Activated B cell treated with CpG ODN at 0.5 μM for 24 hours (primary cell): ENCODE measurements around the gene MTMR2. TPM values are rescaled to one million over a fixed set of nuclear protein-coding genes. Genes with fewer than 3 reads are reported as not detected.
"Not testable (repeated sequence)": the region's sequence is repeated elsewhere in the genome, so short reads cannot be mapped to it uniquely, and the experiment has no call there.

ENCODE experiments used
- ATAC-seq: fragments of 200-7000 bp; cut with Tn5 transposase; one replicate; pipeline ENCODE4 v1.10.0; 2021; ENCODE audit warnings: low read depth, mild to moderate bottlenecking, moderate library complexity
- CTCF ChIA-PET: fragments of 350-600 bp; sonication (Branson Sonifier 250); formaldehyde crosslinking; loops from one replicate; lab custom pipeline; 2021; ENCODE audit warnings: antibody characterized with exemption; lab: Charles Lee
- POLR2A ChIA-PET: fragments of 350-600 bp; sonication (Branson Sonifier 250); formaldehyde crosslinking; loops from one replicate; lab custom pipeline; 2021; ENCODE audit warnings: antibody characterized with exemption; lab: Charles Lee
- DNase-seq: peaks from one replicate; pipeline ENCODE4 v3.0.0; 2022
- H3K27ac Mint-ChIP-seq: one replicate; pipeline ENCODE4 v1.8.0; 2020; ENCODE audit warnings: mixed read lengths
- H3K27me3 Mint-ChIP-seq: one replicate; pipeline ENCODE4 v1.8.0; 2021; ENCODE audit warnings: mixed read lengths
- H3K36me3 Mint-ChIP-seq: one replicate; pipeline ENCODE4 v1.8.0; 2021; ENCODE audit warnings: low read depth, mixed read lengths
- H3K4me1 Mint-ChIP-seq: one replicate; pipeline ENCODE4 v1.8.0; 2021; ENCODE audit warnings: mixed read lengths
- H3K4me3 Mint-ChIP-seq: one replicate; pipeline ENCODE4 v1.8.0; 2020; ENCODE audit warnings: mild to moderate bottlenecking, mixed read lengths
- H3K9me3 Mint-ChIP-seq: one replicate; pipeline ENCODE4 v1.8.0; 2020; ENCODE audit warnings: mixed read lengths
- intact Hi-C: fragments of 100-400 bp; cut with micrococcal nuclease; formaldehyde crosslinking; loops from one replicate; pipeline ENCODE4 v1.15.1; 2024
- total RNA-seq: library from RNA; stranded (reverse); gene quantifications from 2 replicates; pipeline ENCODE4 v1.2.3, GENCODE V29; 2022
- TF ChIP-seq, protein P1 (sequence below): fragments of 200-600 bp; IDR thresholded peaks from one replicate; pipeline ENCODE4 v1.8.0; 2022; ENCODE audit warnings: antibody characterized with exemption, mild to moderate bottlenecking

MTMR2 gene
- total RNA-seq, 1 donor from 2014 or later = 22.6 TPM

GRCh38 chr11:95884802-95885201, 39.1 kb downstream of the MTMR2 start:
- DNase-seq = no peak
- intact Hi-C loops = no loop called here
- ChIA-PET CTCF (no interaction called here), POLR2A (no interaction called here)
- peaks cover 38% of the 10 kb centered on the region for H3K36me3 Mint-ChIP-seq
- no peak overlapping the region for H3K27ac Mint-ChIP-seq
- no peaks in the 10 kb centered on the region for H3K4me1 Mint-ChIP-seq
- ATAC-seq = no peak
- no peak overlapping the region for H3K4me3 Mint-ChIP-seq
- H3K9me3 Mint-ChIP-seq = no peaks in the 10 kb centered on the region
- TF ChIP-seq, protein P1, sequence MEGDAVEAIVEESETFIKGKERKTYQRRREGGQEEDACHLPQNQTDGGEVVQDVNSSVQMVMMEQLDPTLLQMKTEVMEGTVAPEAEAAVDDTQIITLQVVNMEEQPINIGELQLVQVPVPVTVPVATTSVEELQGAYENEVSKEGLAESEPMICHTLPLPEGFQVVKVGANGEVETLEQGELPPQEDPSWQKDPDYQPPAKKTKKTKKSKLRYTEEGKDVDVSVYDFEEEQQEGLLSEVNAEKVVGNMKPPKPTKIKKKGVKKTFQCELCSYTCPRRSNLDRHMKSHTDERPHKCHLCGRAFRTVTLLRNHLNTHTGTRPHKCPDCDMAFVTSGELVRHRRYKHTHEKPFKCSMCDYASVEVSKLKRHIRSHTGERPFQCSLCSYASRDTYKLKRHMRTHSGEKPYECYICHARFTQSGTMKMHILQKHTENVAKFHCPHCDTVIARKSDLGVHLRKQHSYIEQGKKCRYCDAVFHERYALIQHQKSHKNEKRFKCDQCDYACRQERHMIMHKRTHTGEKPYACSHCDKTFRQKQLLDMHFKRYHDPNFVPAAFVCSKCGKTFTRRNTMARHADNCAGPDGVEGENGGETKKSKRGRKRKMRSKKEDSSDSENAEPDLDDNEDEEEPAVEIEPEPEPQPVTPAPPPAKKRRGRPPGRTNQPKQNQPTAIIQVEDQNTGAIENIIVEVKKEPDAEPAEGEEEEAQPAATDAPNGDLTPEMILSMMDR = no peak
- H3K27me3 Mint-ChIP-seq = no peaks in the 10 kb centered on the region

DNA sequence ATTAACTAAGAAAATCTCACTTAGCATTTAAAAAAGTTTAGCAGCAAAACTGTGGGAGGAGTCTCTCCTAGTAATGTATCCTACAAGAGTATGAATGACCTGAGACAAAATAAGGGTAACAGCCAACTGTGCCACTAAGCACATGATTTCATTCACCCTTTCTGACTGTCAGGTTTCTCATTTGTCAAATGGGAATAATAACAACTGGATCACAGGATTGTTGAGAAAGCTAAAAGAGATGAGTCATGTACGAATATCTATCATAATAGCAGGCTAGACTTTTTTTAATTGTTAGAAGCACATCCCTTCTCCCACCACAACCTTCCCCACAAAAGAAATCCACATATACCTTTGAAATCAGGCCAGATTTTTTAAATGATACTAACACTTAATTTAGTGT, 39.5 kb downstream of the MTMR2 start:
- no peaks in the 10 kb centered on the region for H3K9me3 Mint-ChIP-seq
- peaks cover 39% of the 10 kb centered on the region for H3K36me3 Mint-ChIP-seq
- CTCF ChIA-PET = no interaction called here
- intact Hi-C loops = no loop called here
- H3K4me3 Mint-ChIP-seq = no peak overlapping the region
- POLR2A ChIA-PET = no interaction called here
- H3K4me1 Mint-ChIP-seq = no peaks in the 10 kb centered on the region
- no peaks in the 10 kb centered on the region for H3K27me3 Mint-ChIP-seq
- ATAC-seq (no peak), DNase-seq (no peak)
- TF ChIP-seq, protein P1 = no peak
- H3K27ac Mint-ChIP-seq = no peak overlapping the region

DNA sequence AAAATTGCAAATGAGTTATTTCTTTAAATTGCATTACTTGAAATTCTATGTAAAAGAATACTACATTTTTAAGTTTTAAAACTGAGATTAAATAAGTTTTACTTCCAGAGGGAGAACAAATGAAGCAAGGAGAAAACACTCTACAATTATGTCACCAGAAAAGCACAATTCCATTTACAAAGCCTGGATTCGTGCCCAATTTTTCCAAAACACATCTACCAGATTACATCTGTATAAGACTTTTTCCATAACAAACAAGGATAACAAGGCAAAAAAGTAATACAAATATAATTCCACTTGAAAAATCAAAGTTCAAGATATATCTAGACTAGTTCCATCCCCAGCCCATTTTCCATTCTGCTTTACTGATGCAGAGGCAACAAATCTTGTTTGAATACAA, 40.5 kb downstream of the MTMR2 start:
- Mint-ChIP-seq H3K27me3 (no peaks in the 10 kb centered on the region), H3K27ac (no peak overlapping the region), H3K36me3 (peaks cover 39% of the 10 kb centered on the region), H3K4me1 (no peaks in the 10 kb centered on the region), H3K9me3 (no peaks in the 10 kb centered on the region), H3K4me3 (no peak overlapping the region)
- ChIA-PET CTCF (no interaction called here), POLR2A (no interaction called here)
- intact Hi-C loops = no loop called here
- ATAC-seq (no peak), DNase-seq (no peak)
- TF ChIP-seq, protein P1 = no peak

DNA sequence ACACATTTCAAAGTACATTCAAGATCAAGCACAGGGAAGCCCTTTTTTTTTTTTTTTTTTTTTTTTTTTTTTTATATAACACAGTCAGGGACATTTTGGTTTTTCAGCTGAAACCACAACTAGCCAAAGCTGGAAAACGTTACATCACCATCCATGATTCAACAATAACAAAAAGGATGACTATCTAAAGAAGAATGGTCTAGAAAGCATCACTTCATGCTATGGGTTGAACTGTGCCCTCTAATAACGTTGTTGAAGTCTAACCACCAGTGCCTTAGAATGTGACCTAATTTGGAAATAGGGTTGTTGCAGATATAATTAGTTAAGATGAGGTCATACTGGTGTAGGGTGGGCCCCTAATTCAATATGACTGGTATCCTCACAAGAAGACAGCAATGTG, 46.6 kb downstream of the MTMR2 start:
- intact Hi-C loops = no loop called here
- POLR2A ChIA-PET = no interaction called here

DNA sequence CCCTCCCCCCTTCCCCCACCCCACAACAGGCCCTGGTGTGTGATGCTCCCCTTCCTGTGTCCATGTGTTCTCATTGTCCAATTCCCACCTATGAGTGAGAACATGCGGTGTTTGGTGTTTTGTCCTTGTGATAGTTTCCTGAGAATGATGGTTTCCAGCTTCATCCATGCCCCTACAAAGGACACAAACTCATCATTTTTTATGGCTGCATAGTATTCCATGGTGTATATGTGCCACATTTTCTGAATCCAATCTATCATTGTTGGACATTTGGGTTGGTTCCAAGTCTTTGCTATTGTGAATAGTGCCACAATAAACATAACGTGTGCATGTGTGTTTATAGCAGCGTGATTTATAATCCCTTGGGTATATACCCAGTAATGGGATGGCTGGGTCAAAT, 53.0 kb downstream of the MTMR2 start:
- intact Hi-C loops, H3K36me3 Mint-ChIP-seq, H3K27me3 Mint-ChIP-seq, CTCF ChIA-PET, H3K4me3 Mint-ChIP-seq, H3K4me1 Mint-ChIP-seq, POLR2A ChIA-PET, H3K9me3 Mint-ChIP-seq, DNase-seq, H3K27ac Mint-ChIP-seq, ATAC-seq: not testable (repeated sequence)

More for the DNA sequence above, 46.6 kb downstream of the MTMR2 start:
- Mint-ChIP-seq H3K9me3 (peaks cover 2% of the 10 kb centered on the region), H3K27ac (no peak overlapping the region), H3K36me3 (peaks cover 22% of the 10 kb centered on the region), H3K4me1 (no peaks in the 10 kb centered on the region), H3K27me3 (no peaks in the 10 kb centered on the region), H3K4me3 (no peak overlapping the region)
- TF ChIP-seq, protein P1 = no peak
- ATAC-seq (no peak), DNase-seq (no peak)
- CTCF ChIA-PET = no interaction called here

- POLR2A ChIA-PET = no interaction called here
- ATAC-seq = no peak
Measured at GRCh38 chr11:95867105-95867504, 56.8 kb downstream of the MTMR2 start.

More at GRCh38 chr11:95867105-95867504, 56.8 kb downstream of the MTMR2 start:
- intact Hi-C loops = no loop called here
- CTCF ChIA-PET = no interaction called here
- no peaks in the 10 kb centered on the region for H3K27me3 Mint-ChIP-seq
- DNase-seq = no peak
- H3K36me3 Mint-ChIP-seq = peaks cover 26% of the 10 kb centered on the region
- H3K9me3 Mint-ChIP-seq = no peaks in the 10 kb centered on the region
- TF ChIP-seq, protein P1 = no peak
- no peaks in the 10 kb centered on the region for H3K4me1 Mint-ChIP-seq
- no peak overlapping the region for H3K27ac Mint-ChIP-seq
- no peak overlapping the region for H3K4me3 Mint-ChIP-seq
